Loucy (cell line): ENCODE data around the gene EPHA8.

ENCODE experiments used
- H2AFZ ChIP-seq: fragments of 200-600 bp; sonication (generic); 2 replicates; pipeline ENCODE4 v1.6.0; 2016; ENCODE audit warnings: antibody characterized with exemption, mild to moderate bottlenecking, low read length, moderate library complexity
- H3F3A ChIP-seq: fragments of 200-600 bp; 2 replicates; pipeline ENCODE4 v1.6.0; 2016; ENCODE audit warnings: antibody characterized with exemption, low read depth, mild to moderate bottlenecking
- H3K27me3 ChIP-seq: fragments of 200-600 bp; sonication (generic); 2 replicates; pipeline ENCODE4 v1.6.1; 2014; ENCODE audit warnings: low read length, mild to moderate bottlenecking; ENCODE audit not compliant: insufficient read depth, poor library complexity, severe bottlenecking
- H3K36me3 ChIP-seq: fragments of 200-600 bp; sonication (generic); 2 replicates; pipeline ENCODE4 v1.6.1; 2016; ENCODE audit warnings: low read length; ENCODE audit not compliant: insufficient read depth
- H3K4me1 ChIP-seq: fragments of 200-600 bp; sonication (generic); 2 replicates; pipeline ENCODE4 v1.5.1; 2014; ENCODE audit warnings: low read length, mild to moderate bottlenecking; ENCODE audit not compliant: insufficient read depth, poor library complexity, severe bottlenecking
- H3K4me2 ChIP-seq: fragments of 200-600 bp; sonication (generic); 2 replicates; pipeline ENCODE4 v1.6.0; 2014; ENCODE audit warnings: antibody characterized with exemption, low read length, low read depth, mild to moderate bottlenecking; ENCODE audit not compliant: poor library complexity, severe bottlenecking
- H3K4me3 ChIP-seq: fragments of 200-600 bp; sonication (generic); 2 replicates; pipeline ENCODE4 v1.5.1; 2014; ENCODE audit warnings: low read length, mild to moderate bottlenecking, mixed read lengths; ENCODE audit not compliant: poor library complexity, severe bottlenecking
- H3K79me2 ChIP-seq: fragments of 200-600 bp; sonication (generic); 2 replicates; pipeline ENCODE4 v1.6.1; 2014; ENCODE audit warnings: low read length; ENCODE audit not compliant: insufficient read depth
- H3K9ac ChIP-seq: fragments of 200-600 bp; sonication (generic); 2 replicates; pipeline ENCODE4 v1.6.0; 2014; ENCODE audit warnings: mild to moderate bottlenecking, low read depth, low read length, moderate library complexity; ENCODE audit not compliant: poor library complexity, severe bottlenecking
- H3K9me2 ChIP-seq: fragments of 200-600 bp; sonication (generic); replicated peaks from 2 replicates; pipeline ENCODE4 v1.6.1; 2016; ENCODE audit warnings: low read depth, low read length, mixed read lengths
- H3K9me3 ChIP-seq: fragments of 200-600 bp; sonication (generic); 2 replicates; pipeline ENCODE4 v1.6.1; 2014; ENCODE audit warnings: mild to moderate bottlenecking, antibody characterized with exemption, low read length, low read depth; ENCODE audit not compliant: insufficient read depth
- H4K20me1 ChIP-seq: fragments of 200-600 bp; sonication (generic); 2 replicates; pipeline ENCODE4 v1.6.0; 2014; ENCODE audit warnings: antibody characterized with exemption, low read length, mild to moderate bottlenecking; ENCODE audit not compliant: insufficient read depth, poor library complexity, severe bottlenecking
- EZH2phosphoT487 ChIP-seq: fragments of 200-600 bp; IDR thresholded peaks from 2 replicates; pipeline ENCODE4 v1.6.1; 2018; ENCODE audit warnings: antibody characterized with exemption, mild to moderate bottlenecking, moderate library complexity, borderline replicate concordance
- TF ChIP-seq, protein P1 (sequence below): fragments of 200-600 bp; sonication (generic); conservative IDR thresholded peaks from 2 replicates; pipeline ENCODE4 v1.5.1; 2014; ENCODE audit warnings: mild to moderate bottlenecking, antibody characterized with exemption, low read length

EPHA8 gene

DNA sequence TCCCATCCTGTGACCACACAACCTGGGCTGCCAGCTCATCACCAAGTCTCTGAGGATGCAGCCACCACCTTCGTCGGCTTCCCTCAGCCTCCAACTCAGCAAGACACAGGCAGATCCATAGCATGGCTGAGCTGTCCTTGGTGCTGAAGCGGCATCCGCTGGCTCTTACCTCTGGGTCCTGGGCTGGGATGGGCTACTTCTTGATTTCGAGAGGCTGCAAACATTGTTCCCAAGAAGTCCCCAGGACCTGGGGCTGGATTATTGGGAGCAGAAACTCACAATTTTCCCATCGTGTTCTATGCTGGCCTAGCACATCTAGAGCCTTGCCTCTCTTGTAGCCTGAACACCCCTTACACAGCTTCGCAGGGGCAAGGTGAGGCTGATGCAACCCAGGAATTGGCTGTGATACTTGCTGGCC lies 48.2 kb downstream of the EPHA8 start:
- no peak overlapping the region for H3K9ac ChIP-seq
- H3K9me3 ChIP-seq, result no peaks in the 10 kb centered on the region
- H3F3A ChIP-seq, result no peaks in the 10 kb centered on the region
- no peaks in the 10 kb centered on the region for H3K27me3 ChIP-seq
- no peaks in the 10 kb centered on the region for H3K4me1 ChIP-seq
- no peak overlapping the region for H3K4me2 ChIP-seq
- H4K20me1 ChIP-seq, result no peaks in the 10 kb centered on the region
- no peak overlapping the region for H2AFZ ChIP-seq
- no peaks in the 10 kb centered on the region for H3K79me2 ChIP-seq
- TF ChIP-seq EZH2phosphoT487, result no peak
- TF ChIP-seq, protein P1, sequence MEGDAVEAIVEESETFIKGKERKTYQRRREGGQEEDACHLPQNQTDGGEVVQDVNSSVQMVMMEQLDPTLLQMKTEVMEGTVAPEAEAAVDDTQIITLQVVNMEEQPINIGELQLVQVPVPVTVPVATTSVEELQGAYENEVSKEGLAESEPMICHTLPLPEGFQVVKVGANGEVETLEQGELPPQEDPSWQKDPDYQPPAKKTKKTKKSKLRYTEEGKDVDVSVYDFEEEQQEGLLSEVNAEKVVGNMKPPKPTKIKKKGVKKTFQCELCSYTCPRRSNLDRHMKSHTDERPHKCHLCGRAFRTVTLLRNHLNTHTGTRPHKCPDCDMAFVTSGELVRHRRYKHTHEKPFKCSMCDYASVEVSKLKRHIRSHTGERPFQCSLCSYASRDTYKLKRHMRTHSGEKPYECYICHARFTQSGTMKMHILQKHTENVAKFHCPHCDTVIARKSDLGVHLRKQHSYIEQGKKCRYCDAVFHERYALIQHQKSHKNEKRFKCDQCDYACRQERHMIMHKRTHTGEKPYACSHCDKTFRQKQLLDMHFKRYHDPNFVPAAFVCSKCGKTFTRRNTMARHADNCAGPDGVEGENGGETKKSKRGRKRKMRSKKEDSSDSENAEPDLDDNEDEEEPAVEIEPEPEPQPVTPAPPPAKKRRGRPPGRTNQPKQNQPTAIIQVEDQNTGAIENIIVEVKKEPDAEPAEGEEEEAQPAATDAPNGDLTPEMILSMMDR, result no peak
- no peaks in the 10 kb centered on the region for H3K36me3 ChIP-seq
- no peaks in the 10 kb centered on the region for H3K9me2 ChIP-seq
- no peak overlapping the region for H3K4me3 ChIP-seq

DNA sequence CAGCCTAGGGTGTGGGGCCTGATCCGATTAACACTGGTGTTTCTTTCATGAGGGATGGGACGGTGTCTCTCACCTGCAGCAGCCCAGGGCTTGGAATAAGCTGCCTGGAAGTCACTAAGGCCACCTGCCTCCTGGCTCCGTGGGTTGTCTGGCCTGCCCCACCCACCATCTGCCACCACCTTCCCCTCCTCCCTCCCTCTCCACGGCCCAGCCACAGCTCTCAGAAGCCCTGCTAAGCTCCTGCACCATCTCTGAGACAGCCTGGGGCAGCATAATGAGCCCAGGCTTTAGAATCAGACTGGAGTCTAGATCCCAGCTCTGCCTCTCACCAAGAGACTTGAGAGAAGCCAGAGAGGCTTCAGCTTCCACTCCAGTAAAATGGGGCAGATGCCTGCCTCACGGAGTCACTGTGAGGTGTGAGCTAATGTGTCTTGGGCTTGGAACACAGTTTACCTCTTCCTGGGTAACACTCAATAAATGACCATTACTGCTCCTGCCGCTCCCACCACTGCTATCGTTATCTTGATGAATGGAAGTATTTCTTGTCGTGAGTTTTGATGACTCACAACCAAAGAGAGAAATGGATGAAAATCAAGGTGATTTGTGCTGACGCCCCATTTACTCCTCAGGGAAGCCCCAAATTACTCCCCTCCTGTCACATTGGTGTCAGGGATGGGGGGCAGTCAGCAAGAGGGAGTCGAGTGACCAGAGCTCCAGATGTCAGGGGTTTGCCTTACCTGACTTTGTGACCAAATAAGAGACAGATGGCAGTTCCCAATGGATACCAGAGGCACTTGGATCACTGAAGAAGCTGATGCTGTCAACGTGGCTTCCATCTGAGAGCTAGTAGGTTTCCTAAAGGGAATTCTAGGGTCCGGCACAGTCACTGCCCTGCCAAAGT lies 49.6 kb downstream of the EPHA8 start:
- Histone ChIP-seq H3K4me3 (no peak overlapping the region), H3K79me2 (no peaks in the 10 kb centered on the region), H3K4me2 (no peak overlapping the region), H3K36me3 (no peaks in the 10 kb centered on the region), H3K27me3 (no peaks in the 10 kb centered on the region), H3K9me3 (no peaks in the 10 kb centered on the region), H3K4me1 (no peaks in the 10 kb centered on the region), H2AFZ (no peak overlapping the region), H3F3A (no peaks in the 10 kb centered on the region), H3K9ac (no peak overlapping the region), H4K20me1 (no peaks in the 10 kb centered on the region), H3K9me2 (no peaks in the 10 kb centered on the region)
- TF ChIP-seq EZH2phosphoT487, result no peak
- TF ChIP-seq, protein P1, result no peak

DNA sequence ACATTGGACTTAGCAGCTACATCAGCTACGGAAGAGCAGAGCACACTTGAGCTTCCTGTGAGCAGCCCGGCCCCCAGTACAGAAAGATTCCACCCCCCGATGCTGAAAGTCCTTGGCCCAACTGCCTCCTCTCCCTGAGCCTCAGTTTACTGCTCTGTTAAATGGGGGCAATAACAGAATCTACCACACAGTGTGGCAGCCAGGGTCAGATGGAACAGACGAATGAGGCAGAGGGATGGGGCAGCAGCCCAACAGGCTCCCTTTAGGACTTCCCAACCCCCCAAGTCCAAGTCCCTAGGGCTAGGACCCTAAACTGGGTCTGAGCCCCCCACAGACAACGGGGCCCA lies 50.3 kb downstream of the EPHA8 start:
- Histone ChIP-seq H2AFZ (no peak overlapping the region), H3F3A (no peaks in the 10 kb centered on the region), H3K9me3 (no peaks in the 10 kb centered on the region), H3K4me3 (no peak overlapping the region), H3K9me2 (no peaks in the 10 kb centered on the region), H3K79me2 (no peaks in the 10 kb centered on the region), H3K9ac (no peak overlapping the region), H3K36me3 (no peaks in the 10 kb centered on the region), H3K4me1 (no peaks in the 10 kb centered on the region), H3K4me2 (no peak overlapping the region), H4K20me1 (no peaks in the 10 kb centered on the region), H3K27me3 (no peaks in the 10 kb centered on the region)
- TF ChIP-seq, protein P1, result no peak
- TF ChIP-seq EZH2phosphoT487, result no peak
